B cell (primary cell): Measurements from ENCODE around the gene UNC5B. TPM values are rescaled to one million over a fixed set of nuclear protein-coding genes. Genes with fewer than 3 reads are reported as not detected.

Source experiments
- ATAC-seq: fragments of 200-7000 bp; cut with Tn5 transposase; one replicate; pipeline ENCODE4 v1.10.0; 2021; ENCODE audit warnings: low read depth, mild to moderate bottlenecking, moderate number of reproducible peaks, moderate library complexity
- CTCF ChIA-PET: fragments of 350-600 bp; sonication (Branson Sonifier 250); formaldehyde crosslinking; loops from one replicate; lab custom pipeline; 2021; ENCODE audit warnings: antibody characterized with exemption, inconsistent platforms; lab: Charles Lee
- POLR2A ChIA-PET: fragments of 350-600 bp; sonication (Branson Sonifier 250); formaldehyde crosslinking; loops from one replicate; lab custom pipeline; 2021; ENCODE audit warnings: antibody characterized with exemption; lab: Charles Lee
- DNase-seq: peaks from one replicate; pipeline ENCODE4 v3.0.0; 2013
- H2AFZ ChIP-seq: 2 replicates; pipeline ENCODE4 v1.6.1; 2012; ENCODE audit warnings: mild to moderate bottlenecking, low read depth, low read length; ENCODE audit not compliant: insufficient read depth, poor library complexity, severe bottlenecking
- H3K27ac ChIP-seq, 2 donors: 1 replicate in 1 of 2; 2 replicates in 1 of 2; pipeline ENCODE4 v1.5.1; 2012 to 2013; ENCODE audit warnings: low read length in 2 of 2, mild to moderate bottlenecking in 2 of 2, moderate library complexity in 1 of 2
- H3K27me3 ChIP-seq, 4 experiments: fragments of 200-600 bp in 1 of 4; sonication (generic) in 1 of 4; replicated peaks in 1 of 4; 1 replicate in 2 of 4; 2 replicates in 2 of 4; pipeline versions ENCODE4 v1.6.1 to v1.7.0; 2013 to 2016; ENCODE audit warnings: low read length in 3 of 4, mild to moderate bottlenecking in 2 of 4, mixed read lengths in 1 of 4, moderate library complexity in 1 of 4; ENCODE audit not compliant: insufficient read depth in 4 of 4, control insufficient read depth in 3 of 4; ENCODE audit errors: control extremely low read depth in 1 of 4
- H3K36me3 ChIP-seq, 2 experiments: replicated peaks in 1 of 2; 1 replicate in 1 of 2; 2 replicates in 1 of 2; pipeline versions ENCODE4 v1.6.1 to v1.7.1; 2013; ENCODE audit warnings: low read length in 1 of 2; ENCODE audit not compliant: insufficient read depth in 2 of 2, control insufficient read depth in 1 of 2; ENCODE audit errors: control extremely low read depth in 1 of 2, extremely low read depth in 1 of 2
- H3K4me1 ChIP-seq, 2 donors: fragments of 200-600 bp in 1 of 2; sonication (generic) in 1 of 2; 1 replicate in 1 of 2; 2 replicates in 1 of 2; pipeline versions ENCODE4 v1.5.1 to v1.6.1; 2013 to 2017; ENCODE audit warnings: low read length in 2 of 2; ENCODE audit not compliant: control insufficient read depth in 2 of 2, insufficient read depth in 2 of 2
- H3K4me2 ChIP-seq: replicated peaks from 2 replicates; pipeline ENCODE3; 2012; ENCODE audit warnings: mild to moderate bottlenecking, low read depth, low read length; ENCODE audit not compliant: poor library complexity, severe bottlenecking
- H3K4me3 ChIP-seq, 5 experiments: fragments of 200-600 bp in 1 of 5; sonication (generic) in 1 of 5; 1 replicate in 3 of 5; 2 replicates in 2 of 5; pipeline versions ENCODE4 v1.5.1 to v1.7.0; 2011 to 2016; ENCODE audit warnings: low read length in 4 of 5, mild to moderate bottlenecking in 4 of 5, low read depth in 2 of 5, control low read depth in 1 of 5, moderate library complexity in 1 of 5; ENCODE audit not compliant: insufficient read depth in 1 of 5; ENCODE audit errors: control extremely low read depth in 1 of 5, extremely low read depth in 1 of 5
- H3K79me2 ChIP-seq: fragments of 200-600 bp; sonication (generic); one replicate; pipeline ENCODE4 v1.6.0; 2016; ENCODE audit warnings: low read length; ENCODE audit not compliant: control insufficient read depth, insufficient read depth
- H3K9ac ChIP-seq: fragments of 200-600 bp; sonication (generic); 2 replicates; pipeline ENCODE4 v1.6.1; 2017; ENCODE audit warnings: mild to moderate bottlenecking, low read length, moderate library complexity
- H3K9me3 ChIP-seq, 3 donors: one replicate each; pipeline versions ENCODE4 v1.6.1 to v1.7.1; 2013; ENCODE audit warnings: low read length in 2 of 3; ENCODE audit not compliant: control insufficient read depth in 2 of 3, insufficient read depth in 1 of 3; ENCODE audit errors: control extremely low read depth in 1 of 3
- H4K20me1 ChIP-seq: 2 replicates; pipeline ENCODE4 v1.6.0; 2012; ENCODE audit warnings: mild to moderate bottlenecking, low read length; ENCODE audit not compliant: insufficient read depth, control insufficient read depth, poor library complexity, severe bottlenecking
- H3K27ac Mint-ChIP-seq: one replicate; pipeline ENCODE4 v1.8.0; 2021; ENCODE audit warnings: mixed read lengths
- H3K27me3 Mint-ChIP-seq: one replicate; pipeline ENCODE4 v1.8.0; 2021; ENCODE audit warnings: mixed read lengths
- H3K4me1 Mint-ChIP-seq: one replicate; pipeline ENCODE4 v1.8.0; 2021; ENCODE audit warnings: mixed read lengths
- H3K4me3 Mint-ChIP-seq: one replicate; pipeline ENCODE4 v1.8.0; 2021; ENCODE audit warnings: mixed read lengths
- H3K9me3 Mint-ChIP-seq: one replicate; pipeline ENCODE4 v1.8.0; 2022; ENCODE audit warnings: mixed read lengths; ENCODE audit not compliant: insufficient read depth
- EZH2 ChIP-seq: IDR thresholded peaks from 2 replicates; pipeline ENCODE4 v1.6.1; 2012; ENCODE audit warnings: borderline replicate concordance, low read depth, mild to moderate bottlenecking, moderate library complexity, low read length; ENCODE audit not compliant: insufficient read depth, poor library complexity, severe bottlenecking
- WGBS: methylation state at CpG from one replicate; pipeline ENCODE4 v1.1.5; 2013; ENCODE audit warnings: missing lambda C conversion rate; ENCODE audit not compliant: insufficient coverage; 5-methylcytosine and 5-hydroxymethylcytosine counted together
- intact Hi-C: fragments of 100-400 bp; cut with micrococcal nuclease; formaldehyde crosslinking; loops from one replicate; pipeline ENCODE4 v1.10.0; 2022
- polyA plus RNA-seq: library from polyadenylated mRNA; depleted of rRNA; stranded (reverse); fragments of >200 nt; gene quantifications from 2 replicates; pipeline ENCODE4 v1.2.3, GENCODE V29; 2012
- total RNA-seq, 2 donors: library from RNA; stranded (reverse); fragments of 120-200 nt in 1 of 2; gene quantifications; 1 replicate in 1 of 2; 2 replicates in 1 of 2; pipeline versions ENCODE4 v1.2.3 to v1.2.4, GENCODE V29; 2013 to 2022
- TF ChIP-seq, protein P1 (sequence below): fragments of 200-600 bp; IDR thresholded peaks from one replicate; pipeline ENCODE4 v1.8.0; 2022; ENCODE audit warnings: antibody characterized with exemption, mild to moderate bottlenecking

Gene UNC5B
- total and polyA plus RNA-seq, 2 donors (not counting 1 experiment from before 2014, with no cell fraction given) = not detected

GRCh38 chr10:71348850-71349249 lies 136.5 kb downstream of the UNC5B start:
- Histone ChIP-seq H3K9ac (no peak overlapping the region), H3K9me3 (no peaks in the 10 kb centered on the region), H2AFZ (no peak overlapping the region), H3K27me3 (no peaks in the 10 kb centered on the region), H3K79me2 (no peaks in the 10 kb centered on the region), H3K4me2 (no peak overlapping the region), H3K4me1 (no peaks in the 10 kb centered on the region), H4K20me1 (no peaks in the 10 kb centered on the region), H3K27ac (no peak overlapping the region), H3K36me3 (no peaks in the 10 kb centered on the region), H3K4me3 (no peak overlapping the region)
- ATAC-seq (no peak), DNase-seq (no peak)
- 88% methylated on average over 1 of the region's 1 CpG for WGBS
- Mint-ChIP-seq H3K4me1 (no peaks in the 10 kb centered on the region), H3K27ac (no peak overlapping the region), H3K4me3 (no peak overlapping the region), H3K9me3 (no peaks in the 10 kb centered on the region), H3K27me3 (no peaks in the 10 kb centered on the region)
- intact Hi-C loops = no loop called here
- POLR2A ChIA-PET = no interaction called here
- no peak for TF ChIP-seq EZH2
- TF ChIP-seq, protein P1, sequence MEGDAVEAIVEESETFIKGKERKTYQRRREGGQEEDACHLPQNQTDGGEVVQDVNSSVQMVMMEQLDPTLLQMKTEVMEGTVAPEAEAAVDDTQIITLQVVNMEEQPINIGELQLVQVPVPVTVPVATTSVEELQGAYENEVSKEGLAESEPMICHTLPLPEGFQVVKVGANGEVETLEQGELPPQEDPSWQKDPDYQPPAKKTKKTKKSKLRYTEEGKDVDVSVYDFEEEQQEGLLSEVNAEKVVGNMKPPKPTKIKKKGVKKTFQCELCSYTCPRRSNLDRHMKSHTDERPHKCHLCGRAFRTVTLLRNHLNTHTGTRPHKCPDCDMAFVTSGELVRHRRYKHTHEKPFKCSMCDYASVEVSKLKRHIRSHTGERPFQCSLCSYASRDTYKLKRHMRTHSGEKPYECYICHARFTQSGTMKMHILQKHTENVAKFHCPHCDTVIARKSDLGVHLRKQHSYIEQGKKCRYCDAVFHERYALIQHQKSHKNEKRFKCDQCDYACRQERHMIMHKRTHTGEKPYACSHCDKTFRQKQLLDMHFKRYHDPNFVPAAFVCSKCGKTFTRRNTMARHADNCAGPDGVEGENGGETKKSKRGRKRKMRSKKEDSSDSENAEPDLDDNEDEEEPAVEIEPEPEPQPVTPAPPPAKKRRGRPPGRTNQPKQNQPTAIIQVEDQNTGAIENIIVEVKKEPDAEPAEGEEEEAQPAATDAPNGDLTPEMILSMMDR = no peak
- CTCF ChIA-PET = interaction anchor here (0.6 kb wide), 1 partner anchor 505 kb away, joined by 3 read pairs; no protein-coding TSS in a partner anchor

GRCh38 chr10:71349406-71349805 lies 137.0 kb downstream of the UNC5B start:
- Mint-ChIP-seq H3K4me3 (no peak overlapping the region), H3K4me1 (no peaks in the 10 kb centered on the region), H3K27me3 (no peaks in the 10 kb centered on the region), H3K27ac (no peak overlapping the region), H3K9me3 (no peaks in the 10 kb centered on the region)
- Histone ChIP-seq H3K4me2 (no peak overlapping the region), H3K4me1 (no peaks in the 10 kb centered on the region), H3K36me3 (no peaks in the 10 kb centered on the region), H3K4me3 (no peak overlapping the region), H3K79me2 (no peaks in the 10 kb centered on the region), H3K27me3 (no peaks in the 10 kb centered on the region), H3K27ac (no peak overlapping the region), H4K20me1 (no peaks in the 10 kb centered on the region), H2AFZ (no peak overlapping the region), H3K9ac (no peak overlapping the region), H3K9me3 (no peaks in the 10 kb centered on the region)
- WGBS = 96% methylated on average over 6 of the region's 7 CpGs
- TF ChIP-seq, protein P1 = no peak
- no peak for TF ChIP-seq EZH2
- intact Hi-C loops = no loop called here
- ATAC-seq (no peak), DNase-seq (no peak)
- ChIA-PET POLR2A (no interaction called here), CTCF (no interaction called here)
